Thyroid gland (tissue), 4 donors: Measurements from ENCODE around the gene S1PR5. TPM values are rescaled to one million over a fixed set of nuclear protein-coding genes. Genes with fewer than 3 reads are reported as not detected.

Experiments
- DNase-seq, 2 donors: peaks; one replicate each; pipeline ENCODE4 v3.0.0-alpha.2; 2019
- H3K27ac ChIP-seq, 3 donors: fragments of 200-600 bp; sonication (generic); 1 replicate in 2 of 3; 2 replicates in 1 of 3; pipeline ENCODE4 v1.5.1; 2016 to 2019; ENCODE audit warnings: mild to moderate bottlenecking in 1 of 3, moderate library complexity in 1 of 3
- H3K27me3 ChIP-seq: fragments of 200-600 bp; sonication (generic); one replicate; pipeline ENCODE4 v1.5.1; 2019
- H3K36me3 ChIP-seq, 2 donors: fragments of 200-600 bp; sonication (generic); one replicate each; pipeline ENCODE4 v1.5.1; 2016 to 2019
- H3K4me1 ChIP-seq, 2 donors: fragments of 200-600 bp; sonication (generic); one replicate each; pipeline ENCODE4 v1.5.1; 2017 to 2019
- H3K4me3 ChIP-seq, 3 donors: fragments of 200-600 bp; sonication (generic); replicated peaks in 1 of 3; 1 replicate in 2 of 3; 2 replicates in 1 of 3; pipeline ENCODE4 v1.5.1; 2016; ENCODE audit warnings: mild to moderate bottlenecking in 1 of 3
- H3K9me3 ChIP-seq: fragments of 200-600 bp; sonication (generic); one replicate; pipeline ENCODE4 v1.5.1; 2017
- POLR2A ChIP-seq, 2 donors: fragments of 450-650 bp; IDR thresholded peaks; one replicate each; pipeline ENCODE4 v1.6.1; 2017; ENCODE audit warnings: antibody characterized with exemption in 2 of 2, mild to moderate bottlenecking in 2 of 2, moderate library complexity in 1 of 2
- WGBS, 2 donors: methylation state at CpG; one replicate each; pipeline ENCODE4 v1.1.5; 2017; 5-methylcytosine and 5-hydroxymethylcytosine counted together
- intact Hi-C: fragments of 100-400 bp; cut with DNase I; formaldehyde crosslinking; loops from one replicate; pipeline ENCODE4 v1.15.1; 2023
- total RNA-seq, 4 donors: library from RNA; depleted of rRNA; stranded (reverse); fragments of >200 nt; gene quantifications; one replicate each; pipeline ENCODE4 v1.2.3, GENCODE V29; 2016
- TF ChIP-seq, protein P1 (sequence below), 6 experiments: fragments of 200-600 bp in 3 of 6; fragments of 450-650 bp in 3 of 6; sonication (generic) in 3 of 6; IDR thresholded peaks; one replicate each; pipeline ENCODE4 v1.5.1; 2016 to 2019; ENCODE audit warnings: antibody characterized with exemption in 6 of 6, mild to moderate bottlenecking in 2 of 6, inconsistent platforms in 1 of 6, moderate library complexity in 1 of 6

Gene S1PR5, protein sequence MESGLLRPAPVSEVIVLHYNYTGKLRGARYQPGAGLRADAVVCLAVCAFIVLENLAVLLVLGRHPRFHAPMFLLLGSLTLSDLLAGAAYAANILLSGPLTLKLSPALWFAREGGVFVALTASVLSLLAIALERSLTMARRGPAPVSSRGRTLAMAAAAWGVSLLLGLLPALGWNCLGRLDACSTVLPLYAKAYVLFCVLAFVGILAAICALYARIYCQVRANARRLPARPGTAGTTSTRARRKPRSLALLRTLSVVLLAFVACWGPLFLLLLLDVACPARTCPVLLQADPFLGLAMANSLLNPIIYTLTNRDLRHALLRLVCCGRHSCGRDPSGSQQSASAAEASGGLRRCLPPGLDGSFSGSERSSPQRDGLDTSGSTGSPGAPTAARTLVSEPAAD
- total RNA-seq: under 1 TPM in 3 of 4 donors, not detected in 1; 0.22 to 0.59 (median 0.27) TPM

DNA sequence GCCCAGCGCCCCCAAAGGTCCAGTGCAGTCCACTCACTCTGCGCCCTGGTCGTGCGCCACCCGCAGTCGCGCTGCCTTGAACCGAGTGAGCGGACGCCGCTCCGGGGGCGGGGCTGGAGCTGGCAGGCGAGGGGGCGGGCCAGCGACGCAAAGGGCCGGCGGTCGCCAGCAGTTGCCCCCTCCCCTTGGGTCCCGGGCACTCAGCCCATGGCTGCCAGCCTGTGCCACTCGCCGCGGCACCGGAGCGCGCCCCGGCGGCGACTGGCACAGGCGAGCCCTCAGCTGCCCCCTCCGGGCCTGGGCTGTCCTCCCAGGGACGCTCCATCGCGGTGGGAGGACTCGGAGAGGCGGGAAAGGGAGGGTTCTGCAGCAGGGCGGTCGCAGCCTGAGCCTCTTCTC lies at the start of gene S1PR5:
TSS of gene S1PR5 (minus strand) at position 87 of the 399 bp plus-strand sequence. CDS start 2,436 bp downstream, outside the sequence.
- Histone ChIP-seq H3K27ac (no peak within 1 kb of the TSS), H3K4me3 (peak within 1 kb of the TSS in 1 of 3 donors; percentile 17), H3K27me3 (peaks cover 11% of the 10 kb centered on the region), H3K4me1 (peaks cover 13 to 25% of the 10 kb centered on the region in 2 donors), H3K9me3 (no peaks in the 10 kb centered on the region), H3K36me3 (no peaks in the 10 kb centered on the region)
- TF ChIP-seq, protein P1, sequence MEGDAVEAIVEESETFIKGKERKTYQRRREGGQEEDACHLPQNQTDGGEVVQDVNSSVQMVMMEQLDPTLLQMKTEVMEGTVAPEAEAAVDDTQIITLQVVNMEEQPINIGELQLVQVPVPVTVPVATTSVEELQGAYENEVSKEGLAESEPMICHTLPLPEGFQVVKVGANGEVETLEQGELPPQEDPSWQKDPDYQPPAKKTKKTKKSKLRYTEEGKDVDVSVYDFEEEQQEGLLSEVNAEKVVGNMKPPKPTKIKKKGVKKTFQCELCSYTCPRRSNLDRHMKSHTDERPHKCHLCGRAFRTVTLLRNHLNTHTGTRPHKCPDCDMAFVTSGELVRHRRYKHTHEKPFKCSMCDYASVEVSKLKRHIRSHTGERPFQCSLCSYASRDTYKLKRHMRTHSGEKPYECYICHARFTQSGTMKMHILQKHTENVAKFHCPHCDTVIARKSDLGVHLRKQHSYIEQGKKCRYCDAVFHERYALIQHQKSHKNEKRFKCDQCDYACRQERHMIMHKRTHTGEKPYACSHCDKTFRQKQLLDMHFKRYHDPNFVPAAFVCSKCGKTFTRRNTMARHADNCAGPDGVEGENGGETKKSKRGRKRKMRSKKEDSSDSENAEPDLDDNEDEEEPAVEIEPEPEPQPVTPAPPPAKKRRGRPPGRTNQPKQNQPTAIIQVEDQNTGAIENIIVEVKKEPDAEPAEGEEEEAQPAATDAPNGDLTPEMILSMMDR (IDR thresholded peaks at IDR 0.05): no peak
- TF ChIP-seq POLR2A (IDR thresholded peaks at IDR 0.05): no peak
- peak; percentile 8 to 13 for DNase-seq
- 6% methylated on average over 6 of the region's 39 CpGs; no CpG with 5 or more reads in 1 of the 2 donors for WGBS, 2 donors
- intact Hi-C loops: no loop called here

DNA sequence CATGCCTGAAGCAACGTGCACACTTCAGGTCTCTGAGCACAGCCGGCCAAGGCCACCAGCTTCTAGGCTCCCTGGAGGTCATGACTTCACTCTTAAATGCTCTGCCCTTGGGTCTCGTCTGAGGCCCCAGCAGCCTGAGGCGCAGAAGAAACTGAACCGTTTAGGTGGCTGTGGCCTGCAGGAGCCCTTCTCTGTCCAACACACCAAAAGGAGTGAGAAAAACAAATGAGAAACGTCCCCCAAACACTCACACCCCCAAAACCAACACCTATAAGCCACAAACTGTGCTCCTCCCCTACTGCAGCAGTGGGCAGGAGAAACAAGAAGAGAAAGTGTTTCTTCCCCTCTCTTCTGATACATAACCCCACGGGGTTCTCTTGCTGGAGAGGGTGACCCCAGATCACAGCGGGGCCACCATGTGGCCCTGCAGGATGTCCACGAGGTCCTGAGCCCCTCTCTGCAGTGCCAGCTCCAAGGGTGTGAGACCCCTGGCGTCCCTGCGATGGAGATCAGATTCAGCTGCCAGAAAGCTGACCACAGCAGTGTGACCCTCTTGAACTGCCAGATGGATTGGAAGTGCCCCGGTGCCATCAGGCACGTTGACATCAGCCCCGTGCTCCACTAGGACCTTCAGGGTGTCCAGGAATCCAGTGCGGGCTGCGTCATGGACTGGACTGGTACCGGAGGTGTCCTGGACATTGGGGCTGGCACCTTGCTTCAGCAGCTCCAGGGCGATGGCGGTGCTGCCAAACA lies 49.6 kb upstream of the S1PR5 start:
- intact Hi-C loops: loop anchor here (10.0 kb wide), 1 partner anchor 62 kb away; the partner anchor contains the start of gene KEAP1
- Histone ChIP-seq H3K27ac (peak overlapping the region; percentile 28 to 89 (median 69)), H3K27me3 (no peaks in the 10 kb centered on the region), H3K4me1 (peaks cover 23 to 35% of the 10 kb centered on the region in 2 donors), H3K4me3 (no peak overlapping the region), H3K36me3 (no peaks in the 10 kb centered on the region), H3K9me3 (no peaks in the 10 kb centered on the region)
- 66 to 77% methylated on average over 15 to 16 of the region's 19 CpGs for WGBS, 2 donors
- no peak for DNase-seq
- no peak for TF ChIP-seq POLR2A (IDR thresholded peaks at IDR 0.05)
- TF ChIP-seq, protein P1 (IDR thresholded peaks at IDR 0.05): no peak

DNA sequence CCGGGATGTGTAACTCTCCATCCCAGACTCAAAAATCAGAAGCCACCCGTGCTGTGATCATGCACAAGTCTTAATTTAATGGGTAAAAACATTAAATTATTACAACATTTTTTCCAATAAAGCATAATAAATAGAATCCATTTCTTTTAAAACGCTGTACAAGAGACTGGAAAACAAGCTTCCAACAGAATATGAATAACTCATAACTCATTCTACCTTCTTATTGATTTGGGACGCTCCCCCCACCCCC lies 49.1 kb upstream of the S1PR5 start:
- Histone ChIP-seq H3K9me3 (no peaks in the 10 kb centered on the region), H3K27ac (peak overlapping the region; percentile 28 to 89 (median 69)), H3K36me3 (no peaks in the 10 kb centered on the region), H3K27me3 (no peaks in the 10 kb centered on the region), H3K4me1 (peaks cover 23 to 35% of the 10 kb centered on the region in 2 donors), H3K4me3 (peak overlapping the region in 2 of 3 donors; percentile 45 to 78)
- WGBS, 2 donors: 20 to 26% methylated on average over 4 of the region's 4 CpGs
- intact Hi-C loops: loop anchor here (10.0 kb wide), 1 partner anchor 62 kb away; the partner anchor contains the start of gene KEAP1
- TF ChIP-seq, protein P1 (IDR thresholded peaks at IDR 0.05): no peak
- TF ChIP-seq POLR2A (IDR thresholded peaks at IDR 0.05): no peak
- DNase-seq: no peak

DNA sequence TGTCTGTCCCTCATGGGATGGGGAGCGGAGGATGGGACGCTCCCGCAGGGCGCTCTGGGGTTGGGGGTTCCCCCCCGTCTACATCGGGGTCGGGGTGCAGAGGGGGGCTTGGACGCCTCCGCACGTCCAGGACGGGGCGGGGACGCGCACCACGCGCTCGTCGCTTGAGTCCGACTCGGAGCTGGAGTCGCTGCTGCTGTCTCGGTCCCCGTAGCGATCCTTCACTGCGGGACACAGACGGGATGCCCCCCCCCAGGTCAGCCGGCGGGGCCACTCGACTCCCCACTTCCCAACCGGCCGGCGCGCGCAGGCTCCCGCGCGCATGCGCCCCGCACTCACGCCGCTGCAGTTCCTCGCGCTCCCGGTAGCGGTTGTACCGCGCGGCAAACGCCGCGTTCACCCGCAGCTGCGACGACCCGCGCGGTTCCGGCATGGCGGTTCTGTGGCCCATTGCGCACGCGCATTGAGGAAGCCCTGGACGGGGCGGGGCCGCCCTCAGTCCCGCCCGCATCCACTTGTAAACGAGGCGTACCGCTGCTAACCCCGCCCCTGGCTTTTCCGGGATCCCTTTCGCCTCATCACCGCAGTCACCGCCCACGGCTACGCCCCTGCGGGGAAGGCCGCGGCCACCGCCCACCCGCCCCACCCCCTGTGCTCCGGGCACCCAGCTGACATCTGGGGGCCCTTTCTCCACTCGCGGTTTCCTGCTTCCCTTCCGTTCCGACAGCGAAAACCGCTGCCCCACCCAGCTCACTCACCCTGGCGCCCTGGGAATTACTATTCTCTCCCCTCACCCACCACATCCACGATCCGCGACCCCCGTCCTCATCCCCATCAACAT lies 48.5 kb upstream of the S1PR5 start, which contains the start of gene KRI1:
TSS of gene KRI1 (minus strand) at position 444 of the 841 bp plus-strand sequence. CDS start at position 433, 11 bp downstream.
- 1% methylated on average over 12 to 15 of the region's 94 CpGs for WGBS, 2 donors
- TF ChIP-seq POLR2A (IDR thresholded peaks at IDR 0.05): peak; percentile 37 to 93
- TF ChIP-seq, protein P1 (IDR thresholded peaks at IDR 0.05): peak in 3 of 6 experiments; percentile 11 to 42 (median 33)
- Histone ChIP-seq H3K27ac (peak within 1 kb of the TSS; percentile 72 to 89 (median 76)), H3K27me3 (no peaks in the 10 kb centered on the region), H3K4me3 (peak within 1 kb of the TSS; percentile 45 to 81 (median 78)), H3K36me3 (peaks cover 0 to 3% of the 10 kb centered on the region in 2 donors), H3K4me1 (peaks cover 23 to 35% of the 10 kb centered on the region in 2 donors), H3K9me3 (no peaks in the 10 kb centered on the region)
- intact Hi-C loops: loop anchor here (10.0 kb wide), 1 partner anchor 61 kb away; the partner anchor contains the start of gene KEAP1
- peak; percentile 97 for DNase-seq
